H1 (cell line): ENCODE results near the gene TMEM30A. TPM values are rescaled to one million over a fixed set of nuclear protein-coding genes. Genes with fewer than 3 reads are reported as not detected.

Source experiments
- CTCF ChIA-PET: fragments of 300-600 bp; sonication (Branson Sonifier 250); formaldehyde crosslinking; loops from one replicate; lab custom pipeline; 2021; ENCODE audit not compliant: partially characterized antibody; lab: Charles Lee
- POLR2A ChIA-PET: fragments of 300-600 bp; sonication (Branson Sonifier 250); formaldehyde crosslinking; loops from one replicate; lab custom pipeline; 2021; ENCODE audit warnings: inconsistent platforms; ENCODE audit not compliant: partially characterized antibody; lab: Charles Lee
- DNase-seq, 2 experiments: peaks; one replicate each; pipeline versions ENCODE4 v3.0.0 to v3.0.0-alpha.2; 2010 to 2022; ENCODE audit warnings: low spot score in 2 of 2, low read depth in 1 of 2, mixed read lengths in 1 of 2
- FAIRE-seq: peaks from 2 replicates; lab custom pipeline; 2011; peaks lifted over from hg19 to GRCh38; lab: Jason Lieb, UNC
- H2AFZ ChIP-seq: 2 replicates; pipeline ENCODE4 v1.8.1; 2012; ENCODE audit warnings: low read length, inconsistent platforms
- H2AK5ac ChIP-seq: 2 replicates; pipeline ENCODE4 v1.6.1; 2013; ENCODE audit warnings: low read depth, low read length
- H2BK120ac ChIP-seq: replicated peaks from 2 replicates; pipeline ENCODE3; 2013; ENCODE audit warnings: low read depth, low read length, inconsistent platforms
- H2BK12ac ChIP-seq: 2 replicates; pipeline ENCODE4 v1.6.1; 2013; ENCODE audit warnings: low read depth, low read length
- H2BK15ac ChIP-seq: 2 replicates; pipeline ENCODE4 v1.6.1; 2013; ENCODE audit warnings: low read length
- H2BK20ac ChIP-seq: 2 replicates; pipeline ENCODE4 v1.6.1; 2013; ENCODE audit warnings: low read length
- H2BK5ac ChIP-seq: 2 replicates; pipeline ENCODE4 v1.6.1; 2013; ENCODE audit warnings: low read depth, low read length
- H3K14ac ChIP-seq: 2 replicates; pipeline ENCODE4 v1.6.1; 2013; ENCODE audit warnings: inconsistent platforms; ENCODE audit not compliant: insufficient read length
- H3K18ac ChIP-seq: 2 replicates; pipeline ENCODE4 v1.6.1; 2013; ENCODE audit warnings: low read length; ENCODE audit errors: extremely low read depth
- H3K23ac ChIP-seq: 2 replicates; pipeline ENCODE4 v1.6.1; 2013; ENCODE audit warnings: inconsistent platforms; ENCODE audit not compliant: insufficient read length
- H3K23me2 ChIP-seq: 2 replicates; pipeline ENCODE4 v1.6.1; 2013; ENCODE audit warnings: low read depth, low read length
- H3K27ac ChIP-seq: 2 replicates; pipeline ENCODE4 v1.6.1; 2011; ENCODE audit warnings: low read depth, low read length, inconsistent platforms
- H3K27me3 ChIP-seq, 4 experiments: replicated peaks in 1 of 4; 1 replicate in 1 of 4; 2 replicates in 3 of 4; pipeline versions ENCODE4 v1.6.1 to v1.8.1; 2011 to 2013; ENCODE audit warnings: low read length in 3 of 4, mild to moderate bottlenecking in 3 of 4, inconsistent platforms in 2 of 4, mixed read lengths in 2 of 4, moderate library complexity in 1 of 4; ENCODE audit not compliant: control insufficient read depth in 3 of 4, insufficient read depth in 3 of 4; ENCODE audit errors: extremely low read depth in 1 of 4
- H3K36me3 ChIP-seq, 4 experiments: 2 replicates each; pipeline versions ENCODE4 v1.6.1 to v1.8.1; 2011 to 2013; ENCODE audit warnings: mild to moderate bottlenecking in 4 of 4, low read length in 3 of 4, moderate library complexity in 2 of 4, control low read depth in 1 of 4, inconsistent platforms in 1 of 4; ENCODE audit not compliant: insufficient read depth in 4 of 4, control insufficient read depth in 2 of 4
- H3K4ac ChIP-seq: replicated peaks from 2 replicates; pipeline ENCODE3; 2013; ENCODE audit warnings: low read length, low read depth, mixed read lengths, inconsistent platforms; ENCODE audit not compliant: insufficient read length
- H3K4me1 ChIP-seq, 4 experiments: replicated peaks in 1 of 4; 1 replicate in 1 of 4; 2 replicates in 3 of 4; pipeline versions ENCODE4 v1.6.1 to v1.8.1; 2011 to 2013; ENCODE audit warnings: low read length in 3 of 4, inconsistent platforms in 2 of 4, mixed read lengths in 1 of 4; ENCODE audit not compliant: insufficient read depth in 4 of 4, control insufficient read depth in 3 of 4
- H3K4me2 ChIP-seq, 2 experiments: 2 replicates each; pipeline versions ENCODE4 v1.6.1 to v1.8.1; 2011 to 2013; ENCODE audit warnings: low read depth in 2 of 2, low read length in 2 of 2, control low read depth in 1 of 2, inconsistent platforms in 1 of 2, mild to moderate bottlenecking in 1 of 2; ENCODE audit not compliant: insufficient read depth in 1 of 2
- H3K4me3 ChIP-seq, 4 experiments: fragments of 200-600, 300-600 bp in 1 of 4; sonication (generic), shearing (Covaris generic), sonication (Bioruptor Twin) in 1 of 4; 2 replicates each; pipeline versions ENCODE4 v1.5.1 to v1.8.1; 2011 to 2016; ENCODE audit warnings: low read length in 4 of 4, low read depth in 3 of 4, control low read depth in 2 of 4, inconsistent platforms in 2 of 4, mild to moderate bottlenecking in 2 of 4, mixed read lengths in 1 of 4, moderate library complexity in 1 of 4; ENCODE audit not compliant: insufficient read depth in 2 of 4; ENCODE audit errors: extremely low read depth in 1 of 4
- H3K56ac ChIP-seq: replicated peaks from 2 replicates; pipeline ENCODE3; 2013; ENCODE audit warnings: low read depth, mild to moderate bottlenecking, mixed read lengths, low read length, inconsistent platforms; ENCODE audit not compliant: insufficient read length
- H3K79me1 ChIP-seq: 2 replicates; pipeline ENCODE4 v1.6.1; 2013; ENCODE audit warnings: low read depth, low read length, control low read depth
- H3K79me2 ChIP-seq, 2 experiments: 2 replicates each; pipeline versions ENCODE4 v1.6.1 to v1.8.1; 2012 to 2013; ENCODE audit warnings: low read length in 2 of 2, mild to moderate bottlenecking in 2 of 2, inconsistent platforms in 1 of 2; ENCODE audit not compliant: insufficient read depth in 2 of 2, control insufficient read depth in 1 of 2
- H3K9ac ChIP-seq, 4 experiments: replicated peaks in 1 of 4; 1 replicate in 1 of 4; 2 replicates in 3 of 4; pipeline versions ENCODE4 v1.6.1 to v1.8.1; 2011 to 2013; ENCODE audit warnings: low read depth in 3 of 4, low read length in 3 of 4, control low read depth in 2 of 4, mild to moderate bottlenecking in 2 of 4, moderate library complexity in 2 of 4, inconsistent platforms in 1 of 4; ENCODE audit errors: extremely low read depth in 1 of 4
- H3K9me3 ChIP-seq, 2 experiments: 2 replicates each; pipeline versions ENCODE4 v1.6.1 to v1.8.1; 2012 to 2013; ENCODE audit warnings: mild to moderate bottlenecking in 2 of 2, moderate library complexity in 2 of 2, control low read depth in 1 of 2, inconsistent platforms in 1 of 2, low read depth in 1 of 2, low read length in 1 of 2, mixed read lengths in 1 of 2; ENCODE audit not compliant: insufficient read depth in 2 of 2
- H4K20me1 ChIP-seq, 2 experiments: replicated peaks in 1 of 2; 2 replicates each; pipeline versions ENCODE3 to v1.8.1; 2011 to 2013; ENCODE audit warnings: inconsistent platforms in 2 of 2, low read length in 2 of 2, mild to moderate bottlenecking in 1 of 2; ENCODE audit not compliant: insufficient read depth in 2 of 2, control insufficient read depth in 1 of 2
- H4K5ac ChIP-seq: 2 replicates; pipeline ENCODE4 v1.6.1; 2013; ENCODE audit warnings: low read length, low read depth, mixed read lengths, inconsistent platforms; ENCODE audit not compliant: insufficient read length
- H4K8ac ChIP-seq: 2 replicates; pipeline ENCODE4 v1.8.0; 2013; ENCODE audit warnings: mild to moderate bottlenecking, moderate library complexity, low read length, inconsistent platforms; ENCODE audit not compliant: insufficient read depth; ENCODE audit errors: extremely low read depth
- H4K91ac ChIP-seq: replicated peaks from 2 replicates; pipeline ENCODE3; 2013; ENCODE audit warnings: low read length, mixed read lengths, inconsistent platforms; ENCODE audit not compliant: insufficient read length
- ASH2L ChIP-seq: fragments of 200-600, 300-600 bp; sonication (generic); IDR thresholded peaks from one replicate; pipeline ENCODE4 v1.7.1; 2017; ENCODE audit warnings: low read length
- CBX5 ChIP-seq: fragments of 300-800, 300-1000 bp; sonication (generic); IDR thresholded peaks from 2 replicates; pipeline ENCODE4 v1.7.1; 2016; ENCODE audit warnings: antibody characterized with exemption, low read length, low read depth
- CBX8 ChIP-seq: fragments of 300-800, 300-1000 bp; sonication (generic); IDR thresholded peaks from 2 replicates; pipeline ENCODE4 v1.7.1; 2016; ENCODE audit warnings: low read depth, low read length, borderline replicate concordance
- EZH2 ChIP-seq: fragments of 200-600 bp; sonication (generic); IDR thresholded peaks from 2 replicates; pipeline ENCODE4 v1.7.1; 2012; ENCODE audit warnings: low read depth, mild to moderate bottlenecking, moderate library complexity, low read length, inconsistent platforms; ENCODE audit not compliant: severe bottlenecking
- HDAC2 ChIP-seq, 2 experiments: fragments of 300-600 bp in 1 of 2; sonication (generic) in 1 of 2; IDR thresholded peaks; 2 replicates each; pipeline ENCODE4 v1.6.1; 2011 to 2012; ENCODE audit warnings: low read depth in 2 of 2, low read length in 2 of 2, mild to moderate bottlenecking in 2 of 2, moderate library complexity in 2 of 2, borderline replicate concordance in 1 of 2, inconsistent platforms in 1 of 2
- JUN ChIP-seq: IDR thresholded peaks from 2 replicates; pipeline ENCODE4 v1.6.1; 2011; ENCODE audit warnings: low read depth, mild to moderate bottlenecking, improper control_type of control experiment, low read length
- KDM4A ChIP-seq: IDR thresholded peaks from one replicate; pipeline ENCODE4 v1.7.1; 2012; ENCODE audit warnings: low read depth, mild to moderate bottlenecking, moderate library complexity, low read length, inconsistent platforms; ENCODE audit not compliant: severe bottlenecking
- KDM5A ChIP-seq: fragments of 200-600 bp; IDR thresholded peaks from 2 replicates; pipeline ENCODE4 v1.7.1; 2012; ENCODE audit warnings: mild to moderate bottlenecking, low read length, inconsistent platforms, mixed read lengths
- MAFK ChIP-seq: IDR thresholded peaks from 2 replicates; pipeline ENCODE4 v1.6.1; 2012; ENCODE audit warnings: low read depth, mild to moderate bottlenecking, improper control_type of control experiment, low read length
- SP1 ChIP-seq: IDR thresholded peaks from 2 replicates; pipeline ENCODE4 v1.6.1; 2011; ENCODE audit warnings: low read depth, low read length
- SP2 ChIP-seq: IDR thresholded peaks from 2 replicates; pipeline ENCODE4 v1.6.1; 2012; ENCODE audit warnings: mild to moderate bottlenecking, low read length, inconsistent platforms
- WGBS, 2 experiments: shearing (Covaris generic) in 1 of 2; methylation state at CpG; one replicate each; pipeline versions ENCODE4 v1.1.6 to v1.1.7; 2013 to 2015; ENCODE audit warnings: low lambda C conversion rate in 2 of 2, mixed read lengths in 2 of 2, inconsistent platforms in 1 of 2, low coverage in 1 of 2, missing lambda C conversion rate in 1 of 2; ENCODE audit not compliant: insufficient replicate concordance in 2 of 2, insufficient coverage in 1 of 2, insufficient read length in 1 of 2; ENCODE audit errors: extremely low coverage in 1 of 2, missing lambda C conversion rate in 1 of 2; 5-methylcytosine and 5-hydroxymethylcytosine counted together
- polyA plus RNA-seq, 7 experiments: library from polyadenylated mRNA; depleted of rRNA in 3 of 7; stranded (reverse) in 5 of 7; unstranded in 2 of 7; fragments of >200 nt in 5 of 7; fragments of 200-250 nt in 2 of 7; gene quantifications; 1 replicate in 5 of 7; 2 replicates in 1 of 7; 4 replicates in 1 of 7; pipeline versions ENCODE4 v1.2.1 to v1.2.3, GENCODE V29; 2011 to 2013; ENCODE audit warnings: missing spikeins in 2 of 7, mixed read lengths in 2 of 7
- total RNA-seq: library from RNA; stranded (reverse); fragmentation: NEBNext Ultra II Directional; extraction: Animal tissue kit (Norgen Biotek cat#: 25700); gene quantifications from 2 replicates; pipeline ENCODE4 v1.2.1, GENCODE V29; 2021
- TF ChIP-seq, protein P1 (sequence below): IDR thresholded peaks from 2 replicates; pipeline ENCODE4 v1.6.1; 2012; ENCODE audit warnings: low read length, inconsistent platforms

Gene TMEM30A
- total and polyA plus RNA-seq, 2 of the 8 experiments (the other 6 are each of a cell fraction or from before 2014, with no cell fraction given), result 10.5 to 71.0 TPM

DNA sequence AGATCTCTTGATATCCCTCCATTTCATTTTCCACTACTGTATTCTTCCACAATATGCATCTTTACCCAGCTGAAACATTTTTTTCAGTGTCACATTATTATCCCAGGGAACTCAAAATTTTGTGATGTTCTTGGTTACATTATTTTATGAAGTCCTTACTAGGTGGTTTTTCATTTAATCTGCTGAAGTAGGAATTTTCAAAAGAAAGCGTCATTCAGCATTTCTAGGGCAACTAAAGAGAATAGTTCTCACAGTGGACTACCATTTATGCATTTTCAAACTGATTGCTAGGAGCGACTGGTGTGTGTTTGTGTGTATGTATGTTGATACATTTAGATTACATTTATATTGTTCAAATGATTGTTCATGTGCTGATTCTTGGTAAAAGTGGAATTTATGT is 2.4 kb upstream of the TMEM30A start:
- Histone ChIP-seq H3K27ac (no peak overlapping the region), H4K8ac (no peak overlapping the region), H3K4me3 (no peak overlapping the region), H2BK120ac (no peak overlapping the region), H3K23me2 (no peaks in the 10 kb centered on the region), H3K56ac (no peak overlapping the region), H4K91ac (no peak overlapping the region), H3K79me2 (peaks cover 15 to 24% of the 10 kb centered on the region in 2 experiments), H3K36me3 (no peaks in the 10 kb centered on the region), H3K18ac (no peak overlapping the region), H3K4me2 (no peak overlapping the region), H2BK20ac (no peak overlapping the region), H3K23ac (no peak overlapping the region), H2AFZ (no peak overlapping the region), H4K20me1 (peaks cover 2 to 4% of the 10 kb centered on the region in 2 experiments), H3K4ac (no peak overlapping the region), H2BK12ac (no peak overlapping the region), H3K4me1 (peaks cover 3 to 9% (median 8%) of the 10 kb centered on the region in 4 experiments), H3K9me3 (no peaks in the 10 kb centered on the region), H2BK5ac (no peak overlapping the region), H3K27me3 (no peaks in the 10 kb centered on the region), H3K14ac (no peak overlapping the region), H3K9ac (no peak overlapping the region), H3K79me1 (0 out of 2 replicates have a peak, but pooled peaks cover 3% of the 10 kb centered on the region), H2AK5ac (no peak overlapping the region), H4K5ac (no peak overlapping the region), H2BK15ac (no peak overlapping the region)
- DNase-seq, result no peak
- POLR2A ChIA-PET, result no interaction called here
- CTCF ChIA-PET, result no interaction called here
- no peak for FAIRE-seq
- 92% methylated on average over 2 of the region's 2 CpGs; no CpG with 5 or more reads in 1 of the 2 experiments for WGBS, 2 experiments
- TF ChIP-seq ASH2L (no peak), JUN (no peak), HDAC2 (IDR thresholded peaks at IDR 0.05; ENCODE audit: borderline replicate concordance in 1 of 2, low read depth in 2 of 2, low read length in 2 of 2) (no peak), CBX8 (no peak), SP1 (no peak), EZH2 (no peak), CBX5 (no peak), KDM5A (no peak), SP2 (no peak), MAFK (no peak), KDM4A (no peak)
- TF ChIP-seq, protein P1, sequence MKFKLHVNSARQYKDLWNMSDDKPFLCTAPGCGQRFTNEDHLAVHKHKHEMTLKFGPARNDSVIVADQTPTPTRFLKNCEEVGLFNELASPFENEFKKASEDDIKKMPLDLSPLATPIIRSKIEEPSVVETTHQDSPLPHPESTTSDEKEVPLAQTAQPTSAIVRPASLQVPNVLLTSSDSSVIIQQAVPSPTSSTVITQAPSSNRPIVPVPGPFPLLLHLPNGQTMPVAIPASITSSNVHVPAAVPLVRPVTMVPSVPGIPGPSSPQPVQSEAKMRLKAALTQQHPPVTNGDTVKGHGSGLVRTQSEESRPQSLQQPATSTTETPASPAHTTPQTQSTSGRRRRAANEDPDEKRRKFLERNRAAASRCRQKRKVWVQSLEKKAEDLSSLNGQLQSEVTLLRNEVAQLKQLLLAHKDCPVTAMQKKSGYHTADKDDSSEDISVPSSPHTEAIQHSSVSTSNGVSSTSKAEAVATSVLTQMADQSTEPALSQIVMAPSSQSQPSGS, result no peak
